Measurements from ENCODE around the gene PCDHGB2. TPM values are rescaled to one million over a fixed set of nuclear protein-coding genes. Genes with fewer than 3 reads are reported as not detected.

The PCDHGB2 gene
- total and polyA plus RNA-seq, 5 experiments from 2014 or later = 0.06 to 0.81 (median 0.47) TPM; not detected in 2

Other genes starting within 250 kb of the PCDHGB2 start
Only the 30 nearest of the 36 such genes appear.
- gene PCDHB9, start 172.8 kb upstream of the PCDHGB2 start, total RNA-seq = not detected
- not detected for gene PCDHB9, start 172.8 kb upstream of the PCDHGB2 start, polyA plus RNA-seq
- gene PCDHB10, start 167.6 kb upstream of the PCDHGB2 start, total RNA-seq = not detected
- gene PCDHB10, start 167.6 kb upstream of the PCDHGB2 start, polyA plus RNA-seq = not detected
- gene PCDHB11, start 160.4 kb upstream of the PCDHGB2 start, total RNA-seq = not detected
- gene PCDHB11, start 160.4 kb upstream of the PCDHGB2 start, polyA plus RNA-seq = not detected
- gene PCDHB12, start 151.3 kb upstream of the PCDHGB2 start, total RNA-seq = not detected
- gene PCDHB12, start 151.3 kb upstream of the PCDHGB2 start, polyA plus RNA-seq = not detected
- gene PCDHB13, start 146.1 kb upstream of the PCDHGB2 start, total RNA-seq = not detected
- gene PCDHB13, start 146.1 kb upstream of the PCDHGB2 start, polyA plus RNA-seq = not detected
- gene PCDHB14, start 136.7 kb upstream of the PCDHGB2 start, total RNA-seq = not detected
- gene PCDHB14, start 136.7 kb upstream of the PCDHGB2 start, polyA plus RNA-seq = not detected
- not detected for gene PCDHB15, start 114.6 kb upstream of the PCDHGB2 start, total RNA-seq
- not detected for gene PCDHB15, start 114.6 kb upstream of the PCDHGB2 start, polyA plus RNA-seq
- 1 to 10 TPM; 2.1 to 2.5 TPM for gene SLC25A2, start 55.9 kb upstream of the PCDHGB2 start, total RNA-seq
- gene SLC25A2, start 55.9 kb upstream of the PCDHGB2 start, polyA plus RNA-seq = not detected
- 100 to 1,000 TPM; 139 to 141 TPM for gene TAF7, start 39.2 kb upstream of the PCDHGB2 start, total RNA-seq
- 100 to 1,000 TPM; 206 to 230 (median 230) TPM for gene TAF7, start 39.2 kb upstream of the PCDHGB2 start, polyA plus RNA-seq
- under 1 TPM; 0.38 to 0.52 TPM for gene PCDHGA1, start 29.5 kb upstream of the PCDHGB2 start, total RNA-seq
- gene PCDHGA1, start 29.5 kb upstream of the PCDHGB2 start, polyA plus RNA-seq = not detected
- under 1 TPM; 0.16 to 0.18 TPM for gene PCDHGA2, start 21.2 kb upstream of the PCDHGB2 start, total RNA-seq
- gene PCDHGA2, start 21.2 kb upstream of the PCDHGB2 start, polyA plus RNA-seq = not detected
- gene PCDHGA3, start 16.2 kb upstream of the PCDHGB2 start, total RNA-seq = not detected
- under 1 TPM in 1 of 3 donors, not detected in 2; 0.06 TPM for gene PCDHGA3, start 16.2 kb upstream of the PCDHGB2 start, polyA plus RNA-seq
- gene PCDHGB1, start 9.9 kb upstream of the PCDHGB2 start, total RNA-seq = under 1 TPM in 1 of 2 experiments, not detected in 1; 0.19 TPM
- not detected for gene PCDHGB1, start 9.9 kb upstream of the PCDHGB2 start, polyA plus RNA-seq
- gene PCDHGA4, start 5.0 kb upstream of the PCDHGB2 start, total RNA-seq = under 1 TPM; 0.11 to 0.34 TPM
- not detected for gene PCDHGA4, start 5.0 kb upstream of the PCDHGB2 start, polyA plus RNA-seq
- gene PCDHGA5, start 4.2 kb downstream of the PCDHGB2 start, total RNA-seq = under 1 TPM; 0.13 to 0.30 TPM
- not detected for gene PCDHGA5, start 4.2 kb downstream of the PCDHGB2 start, polyA plus RNA-seq
- under 1 TPM; 0.55 to 0.71 TPM for gene PCDHGB3, start 10.2 kb downstream of the PCDHGB2 start, total RNA-seq
- under 1 TPM in 2 of 3 donors, not detected in 1; 0.10 to 0.22 TPM for gene PCDHGB3, start 10.2 kb downstream of the PCDHGB2 start, polyA plus RNA-seq
- under 1 TPM; 0.60 to 0.68 TPM for gene PCDHGA6, start 13.9 kb downstream of the PCDHGB2 start, total RNA-seq
- gene PCDHGA6, start 13.9 kb downstream of the PCDHGB2 start, polyA plus RNA-seq = under 1 TPM in 1 of 3 donors, not detected in 2; 0.05 TPM
- under 1 TPM; 0.33 to 0.42 TPM for gene PCDHGA7, start 22.7 kb downstream of the PCDHGB2 start, total RNA-seq
- gene PCDHGA7, start 22.7 kb downstream of the PCDHGB2 start, polyA plus RNA-seq = not detected
- gene PCDHGB4, start 27.7 kb downstream of the PCDHGB2 start, total RNA-seq = under 1 TPM; 0.13 to 0.25 TPM
- gene PCDHGB4, start 27.7 kb downstream of the PCDHGB2 start, polyA plus RNA-seq = under 1 TPM in 1 of 3 donors, not detected in 2; 0.23 TPM
- gene PCDHGA8, start 32.6 kb downstream of the PCDHGB2 start, total RNA-seq = under 1 TPM; 0.16 to 0.22 TPM
- gene PCDHGA8, start 32.6 kb downstream of the PCDHGB2 start, polyA plus RNA-seq = not detected
- under 1 TPM; 0.33 to 0.47 TPM for gene PCDHGB5, start 38.0 kb downstream of the PCDHGB2 start, total RNA-seq
- gene PCDHGB5, start 38.0 kb downstream of the PCDHGB2 start, polyA plus RNA-seq = under 1 TPM; 0.24 to 0.42 (median 0.24) TPM
- under 1 TPM; 0.13 to 0.19 TPM for gene PCDHGA9, start 42.8 kb downstream of the PCDHGB2 start, total RNA-seq
- gene PCDHGA9, start 42.8 kb downstream of the PCDHGB2 start, polyA plus RNA-seq = under 1 TPM in 1 of 3 donors, not detected in 2; 0.14 TPM
- gene PCDHGB6, start 48.0 kb downstream of the PCDHGB2 start, total RNA-seq = under 1 TPM; 0.21 to 0.30 TPM
- under 1 TPM in 1 of 3 donors, not detected in 2; 0.13 TPM for gene PCDHGB6, start 48.0 kb downstream of the PCDHGB2 start, polyA plus RNA-seq
- under 1 TPM; 0.31 to 0.41 TPM for gene PCDHGA10, start 53.0 kb downstream of the PCDHGB2 start, total RNA-seq
- not detected for gene PCDHGA10, start 53.0 kb downstream of the PCDHGB2 start, polyA plus RNA-seq
- under 1 TPM; 0.16 to 0.25 TPM for gene PCDHGB7, start 57.7 kb downstream of the PCDHGB2 start, total RNA-seq
- not detected for gene PCDHGB7, start 57.7 kb downstream of the PCDHGB2 start, polyA plus RNA-seq
- gene PCDHGA11, start 61.1 kb downstream of the PCDHGB2 start, total RNA-seq = under 1 TPM; 0.10 to 0.36 TPM
- not detected for gene PCDHGA11, start 61.1 kb downstream of the PCDHGB2 start, polyA plus RNA-seq
- gene PCDHGA12, start 70.5 kb downstream of the PCDHGB2 start, total RNA-seq = under 1 TPM in 1 of 2 experiments, not detected in 1; 0.22 TPM
- gene PCDHGA12, start 70.5 kb downstream of the PCDHGB2 start, polyA plus RNA-seq = under 1 TPM in 2 of 3 donors, not detected in 1; 0.06 to 0.07 TPM
- not detected for gene PCDHGC3, start 116.0 kb downstream of the PCDHGB2 start, total RNA-seq
- under 1 TPM in 2 of 3 donors, not detected in 1; 0.18 to 0.25 TPM for gene PCDHGC3, start 116.0 kb downstream of the PCDHGB2 start, polyA plus RNA-seq
- not detected for gene PCDHGC4, start 125.0 kb downstream of the PCDHGB2 start, total RNA-seq
- gene PCDHGC4, start 125.0 kb downstream of the PCDHGB2 start, polyA plus RNA-seq = not detected
- gene PCDHGC5, start 129.1 kb downstream of the PCDHGB2 start, total RNA-seq = not detected
- not detected for gene PCDHGC5, start 129.1 kb downstream of the PCDHGB2 start, polyA plus RNA-seq

Measured in naive thymus-derived CD8-positive, alpha-beta T cell (primary cell).